Breast epithelium (tissue), 3 donors: Measurements from ENCODE around the gene SLC4A11.

Source experiments
- POLR2A ChIP-seq: fragments of 450-650 bp; IDR thresholded peaks from one replicate; pipeline ENCODE4 v1.6.1; 2016; ENCODE audit warnings: antibody characterized with exemption, mild to moderate bottlenecking, moderate library complexity
- TF ChIP-seq, protein P1 (sequence below), 3 donors: fragments of 450-650 bp; IDR thresholded peaks; one replicate each; pipeline ENCODE4 v1.5.1; 2016 to 2017; ENCODE audit warnings: antibody characterized with exemption in 3 of 3, mild to moderate bottlenecking in 3 of 3, moderate library complexity in 3 of 3

GRCh38 chr20:3233131-3233990 lies 5.6 kb downstream of the SLC4A11 start:
- TF ChIP-seq, protein P1, sequence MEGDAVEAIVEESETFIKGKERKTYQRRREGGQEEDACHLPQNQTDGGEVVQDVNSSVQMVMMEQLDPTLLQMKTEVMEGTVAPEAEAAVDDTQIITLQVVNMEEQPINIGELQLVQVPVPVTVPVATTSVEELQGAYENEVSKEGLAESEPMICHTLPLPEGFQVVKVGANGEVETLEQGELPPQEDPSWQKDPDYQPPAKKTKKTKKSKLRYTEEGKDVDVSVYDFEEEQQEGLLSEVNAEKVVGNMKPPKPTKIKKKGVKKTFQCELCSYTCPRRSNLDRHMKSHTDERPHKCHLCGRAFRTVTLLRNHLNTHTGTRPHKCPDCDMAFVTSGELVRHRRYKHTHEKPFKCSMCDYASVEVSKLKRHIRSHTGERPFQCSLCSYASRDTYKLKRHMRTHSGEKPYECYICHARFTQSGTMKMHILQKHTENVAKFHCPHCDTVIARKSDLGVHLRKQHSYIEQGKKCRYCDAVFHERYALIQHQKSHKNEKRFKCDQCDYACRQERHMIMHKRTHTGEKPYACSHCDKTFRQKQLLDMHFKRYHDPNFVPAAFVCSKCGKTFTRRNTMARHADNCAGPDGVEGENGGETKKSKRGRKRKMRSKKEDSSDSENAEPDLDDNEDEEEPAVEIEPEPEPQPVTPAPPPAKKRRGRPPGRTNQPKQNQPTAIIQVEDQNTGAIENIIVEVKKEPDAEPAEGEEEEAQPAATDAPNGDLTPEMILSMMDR (IDR thresholded peaks at IDR 0.05) = no peak
- TF ChIP-seq POLR2A = no peak
